ENCODE data around the gene AMTN.

AMTN gene

DNA sequence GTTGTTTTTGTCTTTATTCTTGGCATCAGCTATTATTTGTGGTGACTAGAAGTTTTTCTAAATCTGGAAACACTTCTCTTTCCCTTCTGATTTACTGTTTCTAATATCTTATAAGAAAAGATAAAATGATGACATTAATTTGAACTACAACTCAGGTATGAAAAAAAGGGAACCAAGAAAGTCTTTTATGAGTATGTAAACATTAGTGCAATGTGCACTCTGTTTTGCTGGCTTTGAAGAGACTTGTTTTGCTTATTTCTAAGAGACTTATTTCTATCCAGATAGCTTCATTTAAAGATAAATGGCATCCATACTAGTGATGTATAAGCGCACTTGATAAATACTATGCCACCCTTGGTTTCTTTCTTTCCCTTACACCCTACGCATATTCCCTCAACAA lies 63.6 kb downstream of the AMTN start:
- Histone ChIP-seq H3K4me2 (ENCODE audit: insufficient read depth, low read length, poor library complexity, severe bottlenecking) (no peak overlapping the region), H4K91ac (ENCODE audit: low read depth, low read length, poor library complexity) (no peak overlapping the region), H3K14ac (ENCODE audit: low read length) (no peak overlapping the region), H2BK120ac (ENCODE audit: low read depth, low read length) (no peak overlapping the region), H3K9ac (ENCODE audit: low read depth, low read length, poor library complexity) (no peak overlapping the region), H2AK5ac (ENCODE audit: low read depth, low read length) (no peak overlapping the region), H2BK5ac (ENCODE audit: low read length) (no peak overlapping the region), H2BK15ac (ENCODE audit: low read length) (no peak overlapping the region), H3K27me3 (ENCODE audit: control insufficient read depth in 3 of 3, insufficient read depth in 3 of 3, low read depth in 1 of 3, low read length in 3 of 3) (no peaks in the 10 kb centered on the region), H3K27ac (replicated peaks; ENCODE audit: low read length) (no peak overlapping the region), H3K9me3 (replicated peaks in 1 of 2; ENCODE audit: control insufficient read depth in 2 of 2, insufficient read depth in 1 of 2, low read depth in 1 of 2, low read length in 2 of 2) (no peaks in the 10 kb centered on the region), H3K4me3 (ENCODE audit: low read length in 2 of 2) (no peak overlapping the region), H2BK12ac (ENCODE audit: low read length) (no peak overlapping the region), H3K23ac (ENCODE audit: low read depth, low read length, poor library complexity) (no peak overlapping the region), H3K79me1 (ENCODE audit: low read depth, low read length) (no peaks in the 10 kb centered on the region), H4K8ac (ENCODE audit: low read depth, low read length) (no peak overlapping the region), H3K4me1 (ENCODE audit: control insufficient read depth in 2 of 2, insufficient read depth in 1 of 2, low read depth in 1 of 2, low read length in 2 of 2) (no peaks in the 10 kb centered on the region), H3K18ac (ENCODE audit: low read length) (no peak overlapping the region), H3K4ac (ENCODE audit: low read length) (no peak overlapping the region), H2AFZ (ENCODE audit: low read length) (no peak overlapping the region), H3K36me3 (replicated peaks in 1 of 2; ENCODE audit: control insufficient read depth in 2 of 2, insufficient read depth in 2 of 2, low read length in 2 of 2) (no peaks in the 10 kb centered on the region)
- 100% methylated on average over 1 of the region's 2 CpGs; no CpG with 5 or more reads in 1 of the 2 donors for WGBS, 2 donors (ENCODE audit: extremely low coverage in 2 of 2, insufficient read length in 2 of 2, insufficient replicate concordance in 1 of 2)
- DNase-seq (ENCODE audit: low spot score): no peak

Measured in neuronal stem cell (in vitro differentiated cells).